GM18517 (cell line): ENCODE results near the gene PPP1R3D.

ENCODE experiments used
- ATAC-seq: cut with Tn5 transposase; IDR thresholded peaks from one replicate; pipeline ENCODE4 v1.9.1; 2021; ENCODE audit warnings: mild to moderate bottlenecking, moderate library complexity; ENCODE audit not compliant: unreplicated experiment

PPP1R3D gene

GRCh38 chr20:59948828-59949720 lies 9.0 kb upstream of the PPP1R3D start:
- no peak for ATAC-seq

- ATAC-seq = no peak
Measured at GRCh38 chr20:59948212-59948611, 8.1 kb upstream of the PPP1R3D start.

DNA sequence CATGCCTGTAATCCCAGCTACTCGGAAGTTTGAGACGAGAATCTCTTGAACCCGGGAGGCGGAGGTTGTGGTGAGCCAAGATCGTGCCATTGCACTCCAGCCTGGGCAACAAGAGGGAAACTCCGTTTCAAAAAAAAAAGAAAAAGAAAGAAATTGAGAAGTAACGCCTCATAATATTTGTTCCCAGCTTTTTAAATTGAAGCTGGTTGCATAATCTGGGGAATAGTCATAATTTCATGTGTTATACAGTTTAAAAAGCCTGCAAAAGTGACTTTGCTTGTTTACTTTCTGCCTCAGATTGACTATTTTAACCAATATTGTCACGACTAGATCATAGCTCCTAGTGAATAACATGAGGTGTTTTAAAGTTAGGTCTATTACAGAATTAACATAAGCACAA lies 7.3 kb upstream of the PPP1R3D start:
- ATAC-seq = no peak

- no peak for ATAC-seq
Measured at GRCh38 chr20:59945731-59946130, 5.6 kb upstream of the PPP1R3D start.

GRCh38 chr20:59945175-59945574 lies 5.1 kb upstream of the PPP1R3D start:
- ATAC-seq = no peak

DNA sequence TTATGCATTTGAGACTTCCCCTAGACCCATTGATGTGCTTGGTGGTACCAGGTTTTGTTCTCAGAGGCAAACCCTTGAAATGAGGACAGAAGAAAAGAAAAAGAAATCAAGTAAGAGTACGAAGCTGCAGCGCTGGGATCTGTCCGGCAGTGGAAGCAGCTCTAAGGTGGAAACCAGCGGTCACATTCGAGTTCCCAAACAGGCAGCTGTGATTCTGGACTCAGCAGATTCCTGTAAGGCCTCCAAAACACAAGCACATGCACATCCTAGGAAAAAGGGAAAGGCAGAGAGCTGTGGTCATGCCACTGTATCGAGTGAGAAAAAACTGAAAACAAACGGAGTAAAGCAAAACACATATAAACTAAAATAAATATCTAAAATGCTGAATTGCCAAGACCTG lies 4.6 kb upstream of the PPP1R3D start:
- ATAC-seq = no peak

DNA sequence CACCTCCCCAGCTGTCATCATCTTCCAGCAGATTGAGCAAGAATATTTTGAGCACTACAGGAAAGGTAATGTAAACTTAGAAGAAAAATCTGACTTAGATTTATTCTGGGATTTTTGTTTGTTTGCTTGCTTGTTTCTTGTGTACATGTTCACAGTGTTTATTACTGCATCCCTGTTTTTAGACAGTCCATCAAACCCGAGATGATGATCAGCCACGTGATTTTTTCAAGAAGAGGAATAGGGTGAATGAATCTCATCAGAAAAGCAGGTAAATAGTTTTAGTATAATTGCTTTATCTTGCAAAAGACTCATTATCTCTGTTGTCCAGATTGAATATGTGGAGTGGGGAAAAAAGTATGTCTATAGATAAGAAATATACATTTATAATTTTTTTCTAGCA lies 2.1 kb upstream of the PPP1R3D start:
- ATAC-seq = no peak

- peak; percentile 21 for ATAC-seq
Measured at GRCh38 chr20:59940956-59941294, 820 bp upstream of the PPP1R3D start.

- peak; percentile 43 for ATAC-seq
Measured at GRCh38 chr20:59939879-59940128, 301 bp downstream of the PPP1R3D start.

- ATAC-seq = no peak
Measured at GRCh38 chr20:59939052-59939878, 840 bp downstream of the PPP1R3D start.

- no peak for ATAC-seq
Measured at GRCh38 chr20:59938696-59939051, 1.4 kb downstream of the PPP1R3D start.

- no peak for ATAC-seq
Measured at GRCh38 chr20:59938221-59938620, 1.9 kb downstream of the PPP1R3D start.

DNA sequence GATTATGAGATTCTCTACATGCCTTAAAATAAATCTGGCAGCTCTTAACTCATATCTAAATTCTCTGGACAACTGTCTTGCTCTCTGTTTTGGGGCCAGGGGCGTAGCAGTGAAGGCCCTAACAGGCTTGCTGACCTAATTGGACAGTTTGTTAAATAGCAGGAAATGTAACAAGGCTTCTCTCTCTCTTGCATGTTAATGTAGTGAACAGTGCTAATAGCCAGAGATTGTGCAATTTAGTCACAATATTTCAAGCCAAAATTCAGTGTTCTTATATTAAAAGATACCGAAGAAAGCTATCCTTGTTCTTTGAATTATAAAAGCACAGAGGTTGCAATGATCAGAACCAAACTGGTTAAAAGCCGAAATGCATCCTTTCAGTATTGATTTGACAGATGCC lies 3.0 kb downstream of the PPP1R3D start:
- no peak for ATAC-seq

GRCh38 chr20:59936409-59936808 lies 3.7 kb downstream of the PPP1R3D start:
- ATAC-seq = no peak

- ATAC-seq = no peak
Measured at GRCh38 chr20:59935457-59936185, 4.5 kb downstream of the PPP1R3D start.

DNA sequence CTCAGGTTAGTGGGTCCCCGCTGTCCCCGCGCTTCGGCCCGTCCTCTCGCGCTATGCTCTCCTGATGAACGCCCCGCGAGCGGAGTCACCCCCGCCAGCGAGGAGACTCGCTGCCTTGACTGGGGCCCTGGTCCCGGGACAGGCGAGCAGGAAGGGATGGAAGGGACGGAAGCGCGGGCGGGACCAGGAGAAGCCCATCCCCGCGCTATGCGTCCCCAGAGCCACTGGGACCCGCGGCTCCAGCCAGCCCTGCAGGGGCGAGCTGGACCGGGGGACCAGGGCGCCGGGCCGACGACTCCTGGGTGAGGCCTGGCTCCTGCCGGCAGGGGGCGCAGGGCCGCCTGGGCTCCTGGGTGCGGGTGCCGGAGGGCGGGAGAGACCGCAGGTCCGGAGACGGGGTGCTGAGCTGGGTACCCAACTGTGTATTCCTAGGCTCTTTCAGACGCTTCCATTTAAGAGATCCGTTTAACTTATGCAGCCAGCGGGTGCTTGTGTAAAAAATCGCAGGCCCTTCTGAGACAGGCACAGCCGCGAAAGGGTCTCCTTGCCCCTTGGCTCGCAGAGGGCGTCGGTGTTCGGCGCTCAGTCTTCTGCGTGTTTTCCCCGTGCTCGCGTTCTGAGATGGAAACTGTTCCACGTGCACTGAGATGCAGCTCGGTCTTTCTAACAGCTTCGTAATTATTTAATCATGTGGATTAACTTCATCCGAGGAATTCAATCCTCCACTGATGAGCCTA lies 6.1 kb downstream of the PPP1R3D start:
- peak; percentile 73 for ATAC-seq

- no peak for ATAC-seq
Measured at GRCh38 chr20:59933296-59933848, 6.7 kb downstream of the PPP1R3D start, which contains the start of gene SYCP2. TSS of gene SYCP2 (minus strand) at chr20:59933637. CDS start at chr20:59922413, 11,224 bp downstream.

- ATAC-seq = no peak
Measured at GRCh38 chr20:59932616-59933295, 7.3 kb downstream of the PPP1R3D start.

- ATAC-seq = no peak
Measured at GRCh38 chr20:59931511-59932312, 8.4 kb downstream of the PPP1R3D start.
